Neural progenitor cell (in vitro differentiated cells): ENCODE measurements around the gene ATG16L1. TPM values are rescaled to one million over a fixed set of nuclear protein-coding genes. Genes with fewer than 3 reads are reported as not detected.

Experiments
- DNase-seq: peaks from one replicate; pipeline ENCODE4 v3.0.0-alpha.2; 2016; ENCODE audit warnings: low spot score
- H2AFZ ChIP-seq: fragments of 200-600 bp; sonication (generic); replicated peaks from 2 replicates; pipeline ENCODE4 v1.6.1; 2016; ENCODE audit warnings: antibody characterized with exemption
- H3F3A ChIP-seq: fragments of 200-600 bp; sonication (generic); 2 replicates; pipeline ENCODE4 v1.6.1; 2016; ENCODE audit warnings: antibody characterized with exemption, low read depth
- H3K27ac ChIP-seq: fragments of 200-600 bp; sonication (generic); 2 replicates; pipeline ENCODE4 v1.5.1; 2016; ENCODE audit warnings: mild to moderate bottlenecking
- H3K27me3 ChIP-seq: fragments of 200-600 bp; sonication (generic); 2 replicates; pipeline ENCODE4 v1.6.1; 2016; ENCODE audit warnings: mild to moderate bottlenecking, moderate library complexity
- H3K36me3 ChIP-seq: fragments of 200-600 bp; sonication (generic); 2 replicates; pipeline ENCODE4 v1.5.1; 2016
- H3K4me1 ChIP-seq: fragments of 200-600 bp; sonication (generic); 2 replicates; pipeline ENCODE4 v1.6.1; 2016; ENCODE audit warnings: mixed run types
- H3K4me2 ChIP-seq: fragments of 200-600 bp; sonication (generic); 2 replicates; pipeline ENCODE4 v1.6.1; 2016
- H3K4me3 ChIP-seq: fragments of 200-600 bp; sonication (generic); 2 replicates; pipeline ENCODE4 v1.5.1; 2016
- H3K79me2 ChIP-seq: fragments of 200-600 bp; sonication (generic); 2 replicates; pipeline ENCODE4 v1.6.1; 2016; ENCODE audit warnings: low read depth
- H3K9ac ChIP-seq: fragments of 200-600 bp; sonication (generic); 2 replicates; pipeline ENCODE4 v1.6.1; 2016
- H3K9me3 ChIP-seq: fragments of 200-600 bp; sonication (generic); 2 replicates; pipeline ENCODE4 v1.5.1; 2016; ENCODE audit warnings: low read depth
- H4K20me1 ChIP-seq: fragments of 200-600 bp; sonication (generic); 2 replicates; pipeline ENCODE4 v1.6.1; 2016; ENCODE audit warnings: low read depth
- H3K27ac Mint-ChIP-seq: 3 replicates; pipeline ENCODE4 v1.8.0; 2021; ENCODE audit warnings: mixed read lengths
- H3K27me3 Mint-ChIP-seq: 2 replicates; pipeline ENCODE4 v1.8.0; 2022; ENCODE audit warnings: low read depth, mild to moderate bottlenecking, inconsistent platforms, moderate library complexity, mixed read lengths; ENCODE audit not compliant: insufficient read depth
- H3K36me3 Mint-ChIP-seq: 3 replicates; pipeline ENCODE4 v1.8.0; 2021; ENCODE audit warnings: mixed read lengths
- H3K4me1 Mint-ChIP-seq: 3 replicates; pipeline ENCODE4 v1.8.0; 2021; ENCODE audit warnings: mixed read lengths
- H3K4me3 Mint-ChIP-seq: 3 replicates; pipeline ENCODE4 v1.8.0; 2021; ENCODE audit warnings: mild to moderate bottlenecking, moderate library complexity, mixed read lengths
- H3K9me3 Mint-ChIP-seq: 3 replicates; pipeline ENCODE4 v1.8.0; 2020; ENCODE audit warnings: mixed read lengths
- EZH2 ChIP-seq: fragments of 200-600 bp; sonication (generic); IDR thresholded peaks from 2 replicates; pipeline ENCODE4 v1.6.1; 2017; ENCODE audit warnings: antibody characterized with exemption, mild to moderate bottlenecking, moderate library complexity
- EZH2phosphoT487 ChIP-seq: fragments of 200-600 bp; sonication (generic); IDR thresholded peaks from 2 replicates; pipeline ENCODE4 v1.6.1; 2017; ENCODE audit warnings: antibody characterized with exemption
- total RNA-seq: library from RNA; depleted of rRNA; stranded (reverse); fragments of >200 nt; gene quantifications from 2 replicates; pipeline ENCODE4 v1.2.3, GENCODE V29; 2015; ENCODE audit warnings: low replicate concordance
- TF ChIP-seq, protein P1 (sequence below): fragments of 200-600 bp; sonication (generic); IDR thresholded peaks from 2 replicates; pipeline ENCODE4 v1.5.1; 2017; ENCODE audit warnings: antibody characterized with exemption, mild to moderate bottlenecking

ATG16L1 gene
- total RNA-seq, 1 donor from 2014 or later, result 25.3 TPM

DNA sequence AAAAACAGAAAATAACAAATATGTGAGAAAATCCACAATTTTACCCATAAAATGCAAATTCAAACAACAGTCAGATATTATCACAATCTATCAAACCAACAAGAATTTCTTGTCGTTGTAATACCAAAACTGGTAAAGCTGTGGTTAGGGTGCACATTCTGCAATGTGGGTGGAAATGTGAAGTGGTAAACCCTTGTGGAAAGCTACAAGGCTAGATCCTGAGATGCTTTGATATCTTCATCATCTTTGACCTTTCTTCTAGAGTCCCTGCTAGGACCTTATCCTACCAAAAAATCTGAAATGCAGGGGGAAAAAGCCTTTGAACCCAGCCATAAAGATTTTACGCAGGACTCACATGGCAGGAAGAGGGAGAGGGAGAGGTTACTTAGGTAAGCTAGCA, 17.2 kb upstream of the ATG16L1 start:
- Mint-ChIP-seq H3K4me3 (no peak overlapping the region), H3K27ac (no peak overlapping the region), H3K4me1 (no peaks in the 10 kb centered on the region), H3K36me3 (no peaks in the 10 kb centered on the region), H3K27me3 (peaks cover 3% of the 10 kb centered on the region), H3K9me3 (peaks cover 3% of the 10 kb centered on the region)
- no peak overlapping the region for H3K9ac ChIP-seq
- H3K27ac ChIP-seq, result no peak overlapping the region
- TF ChIP-seq EZH2phosphoT487 (no peak), EZH2 (no peak)
- TF ChIP-seq, protein P1, sequence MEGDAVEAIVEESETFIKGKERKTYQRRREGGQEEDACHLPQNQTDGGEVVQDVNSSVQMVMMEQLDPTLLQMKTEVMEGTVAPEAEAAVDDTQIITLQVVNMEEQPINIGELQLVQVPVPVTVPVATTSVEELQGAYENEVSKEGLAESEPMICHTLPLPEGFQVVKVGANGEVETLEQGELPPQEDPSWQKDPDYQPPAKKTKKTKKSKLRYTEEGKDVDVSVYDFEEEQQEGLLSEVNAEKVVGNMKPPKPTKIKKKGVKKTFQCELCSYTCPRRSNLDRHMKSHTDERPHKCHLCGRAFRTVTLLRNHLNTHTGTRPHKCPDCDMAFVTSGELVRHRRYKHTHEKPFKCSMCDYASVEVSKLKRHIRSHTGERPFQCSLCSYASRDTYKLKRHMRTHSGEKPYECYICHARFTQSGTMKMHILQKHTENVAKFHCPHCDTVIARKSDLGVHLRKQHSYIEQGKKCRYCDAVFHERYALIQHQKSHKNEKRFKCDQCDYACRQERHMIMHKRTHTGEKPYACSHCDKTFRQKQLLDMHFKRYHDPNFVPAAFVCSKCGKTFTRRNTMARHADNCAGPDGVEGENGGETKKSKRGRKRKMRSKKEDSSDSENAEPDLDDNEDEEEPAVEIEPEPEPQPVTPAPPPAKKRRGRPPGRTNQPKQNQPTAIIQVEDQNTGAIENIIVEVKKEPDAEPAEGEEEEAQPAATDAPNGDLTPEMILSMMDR, result no peak
- no peak overlapping the region for H3K4me3 ChIP-seq
- DNase-seq, result no peak
- no peaks in the 10 kb centered on the region for H3K27me3 ChIP-seq
- H2AFZ ChIP-seq, result no peak overlapping the region
- H3K79me2 ChIP-seq, result no peaks in the 10 kb centered on the region
- H3K4me1 ChIP-seq, result no peaks in the 10 kb centered on the region
- H3F3A ChIP-seq, result no peaks in the 10 kb centered on the region
- H4K20me1 ChIP-seq, result no peaks in the 10 kb centered on the region
- no peaks in the 10 kb centered on the region for H3K36me3 ChIP-seq
- H3K4me2 ChIP-seq, result no peak overlapping the region
- no peaks in the 10 kb centered on the region for H3K9me3 ChIP-seq

DNA sequence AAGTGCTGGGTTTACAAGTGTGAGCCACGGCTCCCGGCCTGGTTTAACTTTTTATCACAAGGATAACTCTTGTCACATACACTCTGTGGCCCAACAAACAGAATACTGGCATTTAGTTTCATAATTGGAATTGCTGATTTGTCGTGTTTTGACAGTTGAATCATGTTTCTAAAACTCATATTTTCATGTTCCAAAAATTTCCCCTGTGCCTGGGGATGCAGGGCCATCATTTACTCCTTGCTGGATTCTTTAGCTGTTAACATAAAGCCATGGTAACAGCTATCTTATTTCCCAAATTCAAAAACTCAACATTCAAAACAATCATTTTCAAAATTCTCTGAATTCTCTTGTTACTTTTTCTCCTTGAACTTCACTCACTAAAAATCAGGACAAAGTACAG, 16.5 kb upstream of the ATG16L1 start:
- Mint-ChIP-seq H3K27ac (no peak overlapping the region), H3K4me1 (no peaks in the 10 kb centered on the region), H3K9me3 (peaks cover 3% of the 10 kb centered on the region), H3K27me3 (peaks cover 3% of the 10 kb centered on the region), H3K36me3 (no peaks in the 10 kb centered on the region), H3K4me3 (no peak overlapping the region)
- TF ChIP-seq, protein P1, result no peak
- no peak for TF ChIP-seq EZH2phosphoT487
- no peak for TF ChIP-seq EZH2
- Histone ChIP-seq H3K9me3 (no peaks in the 10 kb centered on the region), H3K79me2 (no peaks in the 10 kb centered on the region), H3K4me1 (no peaks in the 10 kb centered on the region), H3K27me3 (no peaks in the 10 kb centered on the region), H3K27ac (no peak overlapping the region), H2AFZ (no peak overlapping the region), H3K36me3 (no peaks in the 10 kb centered on the region), H3F3A (no peaks in the 10 kb centered on the region), H3K9ac (no peak overlapping the region), H4K20me1 (no peaks in the 10 kb centered on the region), H3K4me2 (no peak overlapping the region), H3K4me3 (no peak overlapping the region)
- no peak for DNase-seq

GRCh38 chr2:233235977-233236376, 15.5 kb upstream of the ATG16L1 start:
- Histone ChIP-seq H3K79me2 (no peaks in the 10 kb centered on the region), H3K36me3 (no peaks in the 10 kb centered on the region), H3K4me2 (no peak overlapping the region), H3F3A (no peaks in the 10 kb centered on the region), H2AFZ (no peak overlapping the region), H3K4me1 (no peaks in the 10 kb centered on the region), H4K20me1 (no peaks in the 10 kb centered on the region), H3K9me3 (no peaks in the 10 kb centered on the region), H3K27ac (no peak overlapping the region), H3K9ac (no peak overlapping the region), H3K4me3 (no peak overlapping the region), H3K27me3 (no peaks in the 10 kb centered on the region)
- H3K9me3 Mint-ChIP-seq, result peaks cover 3% of the 10 kb centered on the region
- DNase-seq, result peak; percentile 13
- no peaks in the 10 kb centered on the region for H3K4me1 Mint-ChIP-seq
- H3K36me3 Mint-ChIP-seq, result no peaks in the 10 kb centered on the region
- TF ChIP-seq EZH2, result no peak
- TF ChIP-seq, protein P1, result peak; percentile 6
- H3K4me3 Mint-ChIP-seq, result no peak overlapping the region
- no peak overlapping the region for H3K27ac Mint-ChIP-seq
- H3K27me3 Mint-ChIP-seq, result no peaks in the 10 kb centered on the region
